ENCODE measurements around the gene CD164. TPM values are rescaled to one million over a fixed set of nuclear protein-coding genes. Genes with fewer than 3 reads are reported as not detected.

The CD164 gene
- total and polyA plus RNA-seq, 4 donors, result 131 to 300 (median 206) TPM

DNA sequence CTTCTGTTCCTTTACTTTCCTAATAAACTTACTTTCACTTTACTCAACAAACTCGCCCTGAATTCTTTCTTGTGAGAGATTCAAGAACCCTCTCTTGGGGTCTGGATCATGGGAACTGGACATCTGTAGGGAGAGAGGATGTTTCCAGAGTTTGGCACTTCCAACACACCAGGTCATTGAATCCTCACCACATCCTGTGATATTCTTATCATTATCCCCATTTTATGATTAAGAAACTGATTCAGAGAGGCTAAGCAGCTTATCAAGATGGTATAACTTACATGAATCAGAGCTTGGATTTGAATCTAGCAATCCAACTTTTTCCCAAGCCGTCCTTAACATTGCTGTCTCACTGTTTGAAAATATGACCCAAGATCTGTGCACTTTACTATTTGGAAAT is 42.7 kb upstream of the CD164 start:
- 88 to 94% methylated on average over 2 of the region's 2 CpGs for WGBS, 2 donors
- peaks cover 0 to 3% (median 0%) of the 10 kb centered on the region in 4 donors for H3K36me3 ChIP-seq (ENCODE audit: control insufficient read depth in 4 of 4, insufficient read depth in 4 of 4, low read length in 4 of 4)
- DNase-seq (no peak), ATAC-seq (ENCODE audit: insufficient read depth, low FRiP score) (no peak)
- H3K27ac ChIP-seq (ENCODE audit: low read depth in 1 of 2, low read length in 1 of 2), result no peak overlapping the region
- no peaks in the 10 kb centered on the region for H3K27me3 ChIP-seq (ENCODE audit: control insufficient read depth in 3 of 3, insufficient read depth in 3 of 3, low read length in 2 of 3)
- H3K4me1 ChIP-seq (ENCODE audit: control insufficient read depth in 5 of 5, insufficient read depth in 5 of 5, low read length in 5 of 5), result peaks cover 0 to 8% (median 0%) of the 10 kb centered on the region in 5 donors
- no peak overlapping the region for H3K9ac ChIP-seq (ENCODE audit: insufficient read depth in 1 of 2, low read length in 2 of 2)
- TF ChIP-seq, protein P1, sequence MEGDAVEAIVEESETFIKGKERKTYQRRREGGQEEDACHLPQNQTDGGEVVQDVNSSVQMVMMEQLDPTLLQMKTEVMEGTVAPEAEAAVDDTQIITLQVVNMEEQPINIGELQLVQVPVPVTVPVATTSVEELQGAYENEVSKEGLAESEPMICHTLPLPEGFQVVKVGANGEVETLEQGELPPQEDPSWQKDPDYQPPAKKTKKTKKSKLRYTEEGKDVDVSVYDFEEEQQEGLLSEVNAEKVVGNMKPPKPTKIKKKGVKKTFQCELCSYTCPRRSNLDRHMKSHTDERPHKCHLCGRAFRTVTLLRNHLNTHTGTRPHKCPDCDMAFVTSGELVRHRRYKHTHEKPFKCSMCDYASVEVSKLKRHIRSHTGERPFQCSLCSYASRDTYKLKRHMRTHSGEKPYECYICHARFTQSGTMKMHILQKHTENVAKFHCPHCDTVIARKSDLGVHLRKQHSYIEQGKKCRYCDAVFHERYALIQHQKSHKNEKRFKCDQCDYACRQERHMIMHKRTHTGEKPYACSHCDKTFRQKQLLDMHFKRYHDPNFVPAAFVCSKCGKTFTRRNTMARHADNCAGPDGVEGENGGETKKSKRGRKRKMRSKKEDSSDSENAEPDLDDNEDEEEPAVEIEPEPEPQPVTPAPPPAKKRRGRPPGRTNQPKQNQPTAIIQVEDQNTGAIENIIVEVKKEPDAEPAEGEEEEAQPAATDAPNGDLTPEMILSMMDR (IDR thresholded peaks at IDR 0.05; ENCODE audit: control extremely low read depth, extremely low read depth), result no peak
- no peaks in the 10 kb centered on the region for H3K9me3 ChIP-seq (ENCODE audit: control insufficient read depth in 4 of 4, insufficient read depth in 3 of 4, low read length in 3 of 4)
- H3K4me3 ChIP-seq, result no peak overlapping the region

DNA sequence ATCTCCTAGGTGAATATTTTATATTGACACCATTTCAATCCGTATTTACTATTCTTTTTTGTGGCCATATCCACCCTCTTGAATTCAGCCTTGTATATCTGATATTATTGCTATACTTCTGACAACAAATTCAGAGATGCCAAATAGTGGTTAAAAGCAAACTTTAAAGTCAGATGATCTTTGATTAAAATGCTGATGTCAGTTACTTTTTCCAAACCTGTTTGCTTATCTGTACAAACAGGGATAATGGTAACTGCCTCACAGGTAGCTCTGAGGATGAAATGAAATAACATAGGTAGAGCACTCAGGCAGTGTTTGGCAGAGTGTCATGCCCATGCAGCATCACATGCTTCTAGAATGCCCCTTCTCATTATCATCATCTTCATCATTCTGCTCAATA is 38.9 kb upstream of the CD164 start:
- ATAC-seq (ENCODE audit: insufficient read depth, low FRiP score) (no peak), DNase-seq (no peak)
- Histone ChIP-seq H3K4me3 (no peak overlapping the region), H3K9ac (ENCODE audit: insufficient read depth in 1 of 2, low read length in 2 of 2) (no peak overlapping the region), H3K27ac (ENCODE audit: low read depth in 1 of 2, low read length in 1 of 2) (no peak overlapping the region), H3K36me3 (ENCODE audit: control insufficient read depth in 4 of 4, insufficient read depth in 4 of 4, low read length in 4 of 4) (peaks cover 0 to 3% (median 0%) of the 10 kb centered on the region in 4 donors), H3K9me3 (ENCODE audit: control insufficient read depth in 4 of 4, insufficient read depth in 3 of 4, low read length in 3 of 4) (no peaks in the 10 kb centered on the region), H3K4me1 (ENCODE audit: control insufficient read depth in 5 of 5, insufficient read depth in 5 of 5, low read length in 5 of 5) (no peaks in the 10 kb centered on the region), H3K27me3 (ENCODE audit: control insufficient read depth in 3 of 3, insufficient read depth in 3 of 3, low read length in 2 of 3) (no peaks in the 10 kb centered on the region)
- WGBS, 2 donors, result 93% methylated on average over 1 of the region's 1 CpG
- TF ChIP-seq, protein P1 (IDR thresholded peaks at IDR 0.05; ENCODE audit: control extremely low read depth, extremely low read depth), result no peak

DNA sequence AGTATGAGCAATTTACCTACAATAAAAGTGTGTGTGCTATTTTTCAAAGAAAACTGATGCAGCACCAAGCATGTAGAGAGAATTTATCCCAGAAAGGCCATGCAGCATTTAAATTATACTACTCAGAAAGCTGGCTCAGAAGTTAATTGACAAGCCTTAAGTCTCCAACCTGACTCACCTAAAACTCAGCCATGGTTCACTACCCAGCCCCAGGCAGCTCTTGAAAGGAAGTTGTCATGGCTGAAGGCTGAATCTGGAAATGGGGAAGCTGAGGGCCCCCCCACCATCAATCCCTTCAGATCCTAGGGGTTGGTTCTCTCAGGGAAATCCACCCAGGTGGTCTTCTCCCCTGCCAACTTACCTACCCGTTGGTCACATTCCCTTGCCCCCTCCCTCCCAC is 38.5 kb upstream of the CD164 start:
- no peaks in the 10 kb centered on the region for H3K4me1 ChIP-seq (ENCODE audit: control insufficient read depth in 5 of 5, insufficient read depth in 5 of 5, low read length in 5 of 5)
- H3K9me3 ChIP-seq (ENCODE audit: control insufficient read depth in 4 of 4, insufficient read depth in 3 of 4, low read length in 3 of 4), result no peaks in the 10 kb centered on the region
- H3K36me3 ChIP-seq (ENCODE audit: control insufficient read depth in 4 of 4, insufficient read depth in 4 of 4, low read length in 4 of 4), result peaks cover 0 to 3% (median under 1%) of the 10 kb centered on the region in 4 donors
- no peak overlapping the region for H3K9ac ChIP-seq (ENCODE audit: insufficient read depth in 1 of 2, low read length in 2 of 2)
- ATAC-seq (ENCODE audit: insufficient read depth, low FRiP score) (no peak), DNase-seq (no peak)
- no peaks in the 10 kb centered on the region for H3K27me3 ChIP-seq (ENCODE audit: control insufficient read depth in 3 of 3, insufficient read depth in 3 of 3, low read length in 2 of 3)
- TF ChIP-seq, protein P1 (IDR thresholded peaks at IDR 0.05; ENCODE audit: control extremely low read depth, extremely low read depth), result no peak
- WGBS, 2 donors, result 43 to 57% methylated on average over 1 of the region's 1 CpG
- H3K4me3 ChIP-seq, result no peak overlapping the region
- no peak overlapping the region for H3K27ac ChIP-seq (ENCODE audit: low read depth in 1 of 2, low read length in 1 of 2)

DNA sequence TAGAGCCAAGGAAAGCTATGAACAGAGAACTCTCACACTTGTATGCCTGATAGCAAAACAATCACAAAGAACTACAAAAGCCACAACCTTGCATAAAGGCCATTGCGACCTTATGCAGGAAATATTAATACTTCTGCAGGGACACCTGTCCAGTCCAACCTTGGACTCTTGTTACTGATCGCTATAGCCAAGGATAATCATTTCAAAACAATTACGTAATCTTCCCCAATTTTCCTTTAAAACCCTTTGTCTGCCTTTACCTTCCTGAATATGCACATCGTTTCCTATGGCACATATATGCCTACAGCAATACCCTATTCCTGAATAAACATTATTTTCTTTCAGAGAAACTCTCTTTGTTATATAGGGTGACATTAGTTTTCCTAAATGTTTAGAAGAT is 35.4 kb upstream of the CD164 start:
- H3K4me3 ChIP-seq, result no peak overlapping the region
- H3K9me3 ChIP-seq (ENCODE audit: control insufficient read depth in 4 of 4, insufficient read depth in 3 of 4, low read length in 3 of 4), result no peaks in the 10 kb centered on the region
- no peak overlapping the region for H3K9ac ChIP-seq (ENCODE audit: insufficient read depth in 1 of 2, low read length in 2 of 2)
- no peaks in the 10 kb centered on the region for H3K4me1 ChIP-seq (ENCODE audit: control insufficient read depth in 5 of 5, insufficient read depth in 5 of 5, low read length in 5 of 5)
- no peaks in the 10 kb centered on the region for H3K27me3 ChIP-seq (ENCODE audit: control insufficient read depth in 3 of 3, insufficient read depth in 3 of 3, low read length in 2 of 3)
- DNase-seq (no peak), ATAC-seq (ENCODE audit: insufficient read depth, low FRiP score) (no peak)
- TF ChIP-seq, protein P1 (IDR thresholded peaks at IDR 0.05; ENCODE audit: control extremely low read depth, extremely low read depth), result no peak
- H3K36me3 ChIP-seq (ENCODE audit: control insufficient read depth in 4 of 4, insufficient read depth in 4 of 4, low read length in 4 of 4), result peaks cover 0 to 6% (median 0%) of the 10 kb centered on the region in 4 donors
- no peak overlapping the region for H3K27ac ChIP-seq (ENCODE audit: low read depth in 1 of 2, low read length in 1 of 2)
- WGBS, 2 donors, result 84 to 90% methylated on average over 4 of the region's 4 CpGs

All from lung (tissue), 12 donors.